GM21381 (cell line): Measurements from ENCODE around the gene GMIP.

ENCODE experiments used
- ATAC-seq: cut with Tn5 transposase; IDR thresholded peaks from one replicate; pipeline ENCODE4 v1.9.1; 2021; ENCODE audit warnings: mild to moderate bottlenecking, moderate library complexity; ENCODE audit not compliant: unreplicated experiment

GMIP gene

GRCh38 chr19:19579533-19580361 lies 63.7 kb downstream of the GMIP start:
- ATAC-seq = no peak
